Endothelial cell of umbilical vein (primary cell): ENCODE measurements around the gene PPP1R12A. TPM values are rescaled to one million over a fixed set of nuclear protein-coding genes. Genes with fewer than 3 reads are reported as not detected.

ENCODE experiments used
- BruUV-seq: library from RNA; stranded (reverse); fragments of 400-500 nt; replicated peaks from 2 replicates; lab custom pipeline; 2021; lab: Mats Ljungman, UMichigan
- CTCF ChIA-PET: fragments of 300-600, 350-600 bp; sonication (Branson Sonifier 250); formaldehyde crosslinking; loops from one replicate; lab custom pipeline; 2021; ENCODE audit warnings: antibody characterized with exemption, inconsistent platforms; lab: Charles Lee
- POLR2A ChIA-PET: fragments of 300-600, 350-600 bp; sonication (Branson Sonifier 250); formaldehyde crosslinking; loops from one replicate; lab custom pipeline; 2021; ENCODE audit warnings: antibody characterized with exemption, inconsistent platforms; lab: Charles Lee
- DNase-seq: peaks from one replicate; pipeline ENCODE4 v3.0.0-alpha.2; 2011; ENCODE audit warnings: low read depth, low spot score
- FAIRE-seq: peaks from 2 replicates; lab custom pipeline; 2011; peaks lifted over from hg19 to GRCh38; lab: Jason Lieb, UNC
- H2AFZ ChIP-seq: 2 replicates; pipeline ENCODE4 v1.6.0; 2012; ENCODE audit warnings: low read depth, low read length, control low read depth, inconsistent platforms
- H3K27ac ChIP-seq: 2 replicates; pipeline ENCODE4 v1.5.1; 2011; ENCODE audit warnings: low read depth, mild to moderate bottlenecking, control low read depth, low read length, moderate library complexity; ENCODE audit not compliant: insufficient read depth
- H3K27me3 ChIP-seq, 2 experiments: 2 replicates each; pipeline versions ENCODE4 v1.6.0 to v1.6.1; 2011; ENCODE audit warnings: low read length in 2 of 2, mixed read lengths in 1 of 2; ENCODE audit not compliant: control insufficient read depth in 2 of 2, insufficient read depth in 2 of 2
- H3K36me3 ChIP-seq, 2 experiments: 2 replicates in 1 of 2; 3 replicates in 1 of 2; pipeline ENCODE4 v1.5.1; 2011; ENCODE audit warnings: low read length in 2 of 2, mild to moderate bottlenecking in 1 of 2, moderate library complexity in 1 of 2; ENCODE audit not compliant: control insufficient read depth in 2 of 2, insufficient read depth in 2 of 2; ENCODE audit errors: extremely low read depth in 1 of 2
- H3K4me1 ChIP-seq: 3 replicates; pipeline ENCODE4 v1.5.1; 2011; ENCODE audit warnings: mild to moderate bottlenecking, low read length; ENCODE audit not compliant: control insufficient read depth, insufficient read depth; ENCODE audit errors: extremely low read depth
- H3K4me2 ChIP-seq: 2 replicates; pipeline ENCODE4 v1.6.1; 2011; ENCODE audit warnings: low read length, control low read depth, mixed read lengths; ENCODE audit not compliant: insufficient read depth
- H3K4me3 ChIP-seq, 3 experiments: fragments of 200-600 bp in 1 of 3; sonication (generic), shearing (Covaris generic) in 1 of 3; replicated peaks in 1 of 3; 2 replicates each; pipeline ENCODE4 v1.5.1; 2011 to 2016; ENCODE audit warnings: control low read depth in 3 of 3, low read length in 3 of 3, mild to moderate bottlenecking in 2 of 3, inconsistent platforms in 1 of 3, low read depth in 1 of 3, moderate library complexity in 1 of 3; ENCODE audit not compliant: insufficient read depth in 1 of 3
- H3K79me2 ChIP-seq: 2 replicates; pipeline ENCODE4 v1.6.0; 2012; ENCODE audit warnings: low read length, inconsistent platforms; ENCODE audit not compliant: control insufficient read depth, insufficient read depth
- H3K9ac ChIP-seq: replicated peaks from 2 replicates; pipeline ENCODE3; 2011; ENCODE audit warnings: low read length, control low read depth; ENCODE audit not compliant: insufficient read depth; ENCODE audit errors: extremely low read depth
- H3K9me1 ChIP-seq: replicated peaks from 3 replicates; pipeline ENCODE4 v1.6.0; 2011; ENCODE audit warnings: mild to moderate bottlenecking, low read length; ENCODE audit not compliant: control insufficient read depth, insufficient read depth; ENCODE audit errors: extremely low read depth
- H3K9me3 ChIP-seq: replicated peaks from 2 replicates; pipeline ENCODE4 v1.5.1; 2012; ENCODE audit warnings: low read length, inconsistent platforms; ENCODE audit not compliant: control insufficient read depth, insufficient read depth
- H4K20me1 ChIP-seq: replicated peaks from 2 replicates; pipeline ENCODE3; 2011; ENCODE audit warnings: mild to moderate bottlenecking, low read length; ENCODE audit not compliant: control insufficient read depth, insufficient read depth; ENCODE audit errors: extremely low read depth
- CTCF ChIP-seq, 2 donors: IDR thresholded peaks; 1 replicate in 1 of 2; 2 replicates in 1 of 2; pipeline ENCODE4 v1.5.1; 2011; ENCODE audit warnings: low read length in 2 of 2, mild to moderate bottlenecking in 2 of 2, moderate library complexity in 2 of 2, control low read depth in 1 of 2, inconsistent platforms in 1 of 2, low read depth in 1 of 2; ENCODE audit not compliant: insufficient read depth in 1 of 2; ENCODE audit errors: extremely low read depth in 1 of 2
- EZH2 ChIP-seq: IDR thresholded peaks from 2 replicates; pipeline ENCODE4 v1.6.1; 2012; ENCODE audit warnings: borderline replicate concordance, low read depth, mild to moderate bottlenecking, moderate library complexity, low read length, inconsistent platforms; ENCODE audit not compliant: severe bottlenecking
- GATA2 ChIP-seq: IDR thresholded peaks from 2 replicates; pipeline ENCODE4 v1.7.0; 2011; ENCODE audit warnings: low read depth, mild to moderate bottlenecking, moderate library complexity, mixed read lengths, low read length; ENCODE audit not compliant: insufficient read length, insufficient read depth
- JUN ChIP-seq: IDR thresholded peaks from 2 replicates; pipeline ENCODE4 v1.6.1; 2011; ENCODE audit warnings: borderline replicate concordance, low read depth; ENCODE audit not compliant: insufficient read length, insufficient read depth
- MYC ChIP-seq: IDR thresholded peaks from one replicate; pipeline ENCODE4 v1.6.1; 2011; ENCODE audit warnings: mild to moderate bottlenecking, low read depth, low read length
- POLR2A ChIP-seq: IDR thresholded peaks from 2 replicates; pipeline ENCODE4 v1.6.1; 2012; ENCODE audit warnings: low read depth, mild to moderate bottlenecking, control low read depth, low read length
- POLR2AphosphoS5 ChIP-seq: IDR thresholded peaks from 2 replicates; pipeline ENCODE4 v1.6.1; 2012; ENCODE audit warnings: low read depth, mild to moderate bottlenecking, control low read depth, low read length, moderate library complexity; ENCODE audit not compliant: insufficient read depth
- dilution Hi-C: fragments of 300-500 bp; cut with MboI; formaldehyde crosslinking; loops from one replicate; pipeline ENCODE4 v1.15.0; 2019; ENCODE audit warnings: low sequenced_read_pairs; ENCODE audit not compliant: extremely low pct_ligation_motif_present
- intact Hi-C: fragments of 100-400 bp; cut with micrococcal nuclease; formaldehyde crosslinking; loops from one replicate; pipeline ENCODE4 v1.10.0; 2022
- polyA plus RNA-seq, 4 experiments: library from polyadenylated mRNA; depleted of rRNA in 3 of 4; stranded (reverse) in 3 of 4; unstranded in 1 of 4; fragments of >200 nt; gene quantifications; 2 replicates each; pipeline versions ENCODE4 v1.2.1 to v1.2.3, GENCODE V29; 2011 to 2012; ENCODE audit warnings: missing spikeins in 1 of 4
- total RNA-seq: library from RNA; stranded (reverse); gene quantifications from 2 replicates; pipeline ENCODE4 v1.2.3, GENCODE V29; 2021

Gene PPP1R12A
- total and polyA plus RNA-seq, 2 donors (not counting 3 experiments of a cell fraction or from before 2014, with no cell fraction given), result 12.9 to 83.9 TPM

- Histone ChIP-seq H3K27ac (no peak overlapping the region), H3K79me2 (no peaks in the 10 kb centered on the region), H3K4me2 (no peak overlapping the region), H4K20me1 (no peaks in the 10 kb centered on the region), H3K36me3 (no peaks in the 10 kb centered on the region), H3K9me1 (no peaks in the 10 kb centered on the region), H2AFZ (no peak overlapping the region), H3K4me3 (no peak overlapping the region), H3K27me3 (peaks cover 3 to 6% of the 10 kb centered on the region in 2 experiments), H3K9me3 (no peaks in the 10 kb centered on the region), H3K9ac (no peak overlapping the region), H3K4me1 (no peaks in the 10 kb centered on the region)
- DNase-seq (no peak), FAIRE-seq (no peak)
- BruUV-seq, result no TSS peak
- dilution Hi-C loops, result no loop called here
- CTCF ChIA-PET, result interaction anchor here (0.5 to 1.0 kb wide), 2 partner anchors 34 to 97 kb away, joined by 3 to 5 read pairs; no protein-coding TSS in a partner anchor
- TF ChIP-seq POLR2AphosphoS5, result no peak
- TF ChIP-seq MYC, result no peak
- TF ChIP-seq CTCF (IDR thresholded peaks at IDR 0.05; ENCODE audit: extremely low read depth in 1 of 2, insufficient read depth in 1 of 2, low read depth in 1 of 2, low read length in 2 of 2), result no peak
- no peak for TF ChIP-seq POLR2A
- no peak for TF ChIP-seq JUN
- TF ChIP-seq EZH2, result no peak
- no peak for TF ChIP-seq GATA2
- intact Hi-C loops, result no loop called here
- POLR2A ChIA-PET, result no interaction called here
Observed at GRCh38 chr12:79983492-79983891, 48.6 kb upstream of the PPP1R12A start.
